NCI-H187 treated with DMSO at 0.1 percent for 48 hours (cell line): ENCODE results near the gene YPEL2.
"Not testable (repeated sequence)": the region's sequence is repeated elsewhere in the genome, so short reads cannot be mapped to it uniquely, and the experiment has no call there.

Experiments used
- DNase-seq: peaks from one replicate; lab custom pipeline; 2025; lab: John Stamatoyannopoulos, UW

Gene YPEL2

GRCh38 chr17:59377410-59377809 lies 46.0 kb downstream of the YPEL2 start:
- no peak for DNase-seq

GRCh38 chr17:59378675-59379074 lies 47.2 kb downstream of the YPEL2 start:
- DNase-seq, result no peak

GRCh38 chr17:59380474-59380873 lies 49.0 kb downstream of the YPEL2 start:
- DNase-seq, result no peak

- DNase-seq, result no peak
Measured at GRCh38 chr17:59381716-59382570, 50.5 kb downstream of the YPEL2 start.

- DNase-seq, result no peak
Measured at GRCh38 chr17:59383893-59384292, 52.4 kb downstream of the YPEL2 start.

- DNase-seq, result no peak
Measured at GRCh38 chr17:59387351-59388068, 56.1 kb downstream of the YPEL2 start.

- no peak for DNase-seq
Measured at GRCh38 chr17:59388069-59388556, 56.7 kb downstream of the YPEL2 start.

GRCh38 chr17:59389066-59389465 lies 57.6 kb downstream of the YPEL2 start:
- no peak for DNase-seq

GRCh38 chr17:59391021-59391420 lies 59.6 kb downstream of the YPEL2 start:
- no peak for DNase-seq

GRCh38 chr17:59392973-59393679 lies 61.7 kb downstream of the YPEL2 start:
- no peak for DNase-seq

GRCh38 chr17:59393742-59394410 lies 62.4 kb downstream of the YPEL2 start:
- DNase-seq, result not testable (repeated sequence)

GRCh38 chr17:59396134-59396826 lies 64.8 kb downstream of the YPEL2 start:
- DNase-seq, result no peak

GRCh38 chr17:59397316-59398073 lies 66.0 kb downstream of the YPEL2 start:
- no peak for DNase-seq

- no peak for DNase-seq
Measured at GRCh38 chr17:59399914-59400313, 68.5 kb downstream of the YPEL2 start.

- DNase-seq, result no peak
Measured at GRCh38 chr17:59400858-59401257, 69.4 kb downstream of the YPEL2 start.

- no peak for DNase-seq
Measured at GRCh38 chr17:59401274-59401673, 69.8 kb downstream of the YPEL2 start.

- no peak for DNase-seq
Measured at GRCh38 chr17:59401725-59402124, 70.3 kb downstream of the YPEL2 start.

- no peak for DNase-seq
Measured at GRCh38 chr17:59402760-59403159, 71.3 kb downstream of the YPEL2 start.

- DNase-seq, result no peak
Measured at GRCh38 chr17:59404471-59404870, 73.0 kb downstream of the YPEL2 start.

- DNase-seq, result no peak
Measured at GRCh38 chr17:59405944-59406705, 74.7 kb downstream of the YPEL2 start.
